Measurements from ENCODE around the gene FBXO46.

- no peak for TF ChIP-seq REST (IDR thresholded peaks at IDR 0.05; ENCODE audit: insufficient replicate concordance, low read depth)
- TF ChIP-seq CTCF (IDR thresholded peaks at IDR 0.05; ENCODE audit: insufficient read depth, low read length) = no peak
- no peak for TF ChIP-seq POLR2AphosphoS5 (IDR thresholded peaks at IDR 0.05; ENCODE audit: low read depth)
Observed at GRCh38 chr19:45766296-45766868, 35.7 kb upstream of the FBXO46 start.
